Pericardium fibroblast (primary cell): Measurements from ENCODE around the gene RAB11B. TPM values are rescaled to one million over a fixed set of nuclear protein-coding genes. Genes with fewer than 3 reads are reported as not detected.

Experiments used
- total RNA-seq: library from RNA; depleted of rRNA; stranded (reverse); fragments of >200 nt; gene quantifications from 2 replicates; pipeline ENCODE4 v1.2.3, GENCODE V29; 2015

Gene RAB11B
- total RNA-seq = 23.7 and 25.4 TPM in 2 replicates

DNA sequence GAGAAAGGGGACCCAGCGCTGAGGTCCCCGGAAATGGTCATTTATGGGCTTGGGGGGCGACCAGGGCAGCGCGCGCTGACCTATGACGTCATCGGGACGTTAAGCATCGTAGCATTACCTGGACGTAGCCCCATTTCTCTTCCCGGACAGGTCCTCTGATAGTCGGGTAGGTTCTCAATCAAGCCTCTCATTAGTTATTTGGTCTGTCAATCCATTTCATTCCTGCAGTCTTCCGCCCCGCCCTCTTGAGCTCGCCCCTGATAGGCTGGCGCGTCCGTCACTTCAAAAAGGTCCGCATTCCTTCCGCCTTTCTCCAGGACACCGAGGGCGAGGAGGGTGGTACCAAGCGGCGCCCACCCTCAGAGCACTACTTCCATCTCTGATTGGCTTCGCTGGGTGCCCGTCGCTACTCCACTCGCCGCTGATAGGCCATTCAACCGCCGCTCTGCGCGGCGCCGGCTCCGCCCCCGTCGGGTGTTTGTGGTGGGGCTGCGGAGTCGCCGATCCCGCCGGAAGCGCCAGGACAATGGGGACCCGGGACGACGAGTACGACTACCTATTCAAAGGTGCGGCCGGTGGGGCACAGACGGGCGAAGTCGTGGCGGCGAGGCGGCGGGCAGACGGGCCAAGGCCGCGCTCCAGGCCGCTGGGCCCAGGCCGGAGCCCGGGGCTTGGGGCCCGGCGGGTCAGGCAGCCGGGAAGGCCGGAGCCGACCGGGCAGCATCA is at the start of gene RAB11B:
Gene RAB11B (plus strand): TSS at position 470 of the 726 bp plus-strand sequence. CDS start 57 bp downstream, at position 527.

DNA sequence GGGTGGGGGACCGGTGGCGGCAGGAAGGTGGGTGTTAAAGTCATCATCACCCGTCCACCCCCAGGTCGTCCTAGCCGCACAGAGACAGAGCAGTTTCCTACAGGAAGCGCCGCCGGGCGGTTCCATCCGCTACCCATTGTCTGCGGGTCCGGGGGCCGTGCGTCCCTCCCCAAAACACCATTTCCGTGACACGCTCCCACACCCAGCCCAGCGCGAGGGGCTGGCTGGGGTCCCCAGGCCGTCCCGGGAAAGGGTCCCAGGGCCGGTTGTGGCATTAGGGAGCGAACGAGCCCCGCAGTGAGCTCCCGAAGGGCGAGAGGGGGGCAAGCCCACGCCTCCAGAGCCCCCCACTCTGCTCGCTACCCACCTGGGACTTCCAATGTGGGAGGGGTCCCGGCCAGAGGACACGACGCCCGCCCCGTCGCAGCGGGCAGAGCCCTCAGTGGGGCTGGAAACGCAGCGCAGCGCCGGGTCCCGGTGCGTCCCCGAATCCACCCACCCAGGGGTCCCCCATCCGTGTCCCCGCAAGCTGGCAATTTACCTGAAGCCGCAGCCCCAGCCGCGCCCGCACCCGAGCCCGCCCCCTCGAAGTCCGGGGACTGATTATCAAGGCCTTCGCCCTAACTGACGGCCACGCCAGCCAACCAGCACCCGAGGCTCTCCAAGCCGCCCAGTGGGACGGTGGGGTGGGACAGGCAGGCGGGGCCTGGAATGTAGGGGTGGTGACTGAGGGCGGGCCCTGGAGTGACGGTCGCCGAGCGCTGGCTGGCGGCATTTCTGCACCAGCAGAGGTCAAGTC is 47.3 kb upstream of the RAB11B start, which contains the start of gene KANK3:
Gene KANK3 (minus strand): TSS at position 579 of the 799 bp plus-strand sequence. CDS start 5,434 bp downstream, outside the sequence.

GRCh38 chr19:8363803-8364771 is 26.1 kb upstream of the RAB11B start, which contains the start of gene ANGPTL4:
Gene ANGPTL4, plus strand, starts transcription at chr19:8364155. Its CDS starts 167 bp downstream, at chr19:8364322.

DNA sequence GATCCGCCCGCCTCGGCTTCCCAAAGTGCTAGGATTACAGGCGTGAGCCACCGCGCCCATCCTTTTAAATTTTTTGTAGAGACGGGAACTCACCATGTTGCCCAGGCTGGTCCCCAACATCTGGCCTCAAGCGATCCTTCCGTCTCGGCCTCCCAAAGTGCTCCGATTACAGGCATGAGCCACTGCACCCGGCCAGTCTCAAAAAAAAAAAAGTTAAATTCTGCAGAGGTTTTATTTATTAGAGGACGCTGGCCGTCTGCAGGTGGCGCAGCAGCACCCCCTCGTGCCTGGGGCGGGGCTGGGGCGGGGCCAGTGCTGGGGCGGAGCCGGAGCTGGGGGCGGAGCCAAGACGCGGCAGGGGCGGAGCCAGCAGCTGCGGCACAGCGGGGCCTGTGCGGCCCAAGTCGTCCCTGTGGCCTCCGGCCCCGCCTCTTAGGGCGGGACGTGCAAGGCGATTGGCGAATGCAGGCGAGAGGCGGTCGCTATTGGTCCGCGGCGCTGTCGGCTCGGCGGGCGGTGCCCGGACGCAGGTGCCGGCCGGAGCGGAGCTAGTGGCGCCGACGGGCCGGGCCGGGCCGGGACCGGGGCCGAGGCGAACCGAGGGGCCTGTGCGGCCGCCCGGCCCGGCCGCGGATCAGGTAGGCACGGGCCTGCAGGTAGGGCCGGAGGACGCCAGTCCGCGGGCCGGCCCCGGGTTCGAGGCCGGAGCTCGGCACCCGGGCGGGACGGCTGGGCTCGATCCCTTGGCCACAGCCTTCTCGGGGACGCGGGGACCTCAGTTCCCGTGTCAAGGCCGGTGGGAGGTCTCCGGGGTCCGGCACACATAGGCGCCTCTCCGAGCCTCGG is 22.8 kb downstream of the RAB11B start, which contains the start of gene MARCHF2:
Gene MARCHF2 (plus strand): TSS at position 523 of the 846 bp plus-strand sequence. CDS start 8,536 bp downstream, outside the sequence.

DNA sequence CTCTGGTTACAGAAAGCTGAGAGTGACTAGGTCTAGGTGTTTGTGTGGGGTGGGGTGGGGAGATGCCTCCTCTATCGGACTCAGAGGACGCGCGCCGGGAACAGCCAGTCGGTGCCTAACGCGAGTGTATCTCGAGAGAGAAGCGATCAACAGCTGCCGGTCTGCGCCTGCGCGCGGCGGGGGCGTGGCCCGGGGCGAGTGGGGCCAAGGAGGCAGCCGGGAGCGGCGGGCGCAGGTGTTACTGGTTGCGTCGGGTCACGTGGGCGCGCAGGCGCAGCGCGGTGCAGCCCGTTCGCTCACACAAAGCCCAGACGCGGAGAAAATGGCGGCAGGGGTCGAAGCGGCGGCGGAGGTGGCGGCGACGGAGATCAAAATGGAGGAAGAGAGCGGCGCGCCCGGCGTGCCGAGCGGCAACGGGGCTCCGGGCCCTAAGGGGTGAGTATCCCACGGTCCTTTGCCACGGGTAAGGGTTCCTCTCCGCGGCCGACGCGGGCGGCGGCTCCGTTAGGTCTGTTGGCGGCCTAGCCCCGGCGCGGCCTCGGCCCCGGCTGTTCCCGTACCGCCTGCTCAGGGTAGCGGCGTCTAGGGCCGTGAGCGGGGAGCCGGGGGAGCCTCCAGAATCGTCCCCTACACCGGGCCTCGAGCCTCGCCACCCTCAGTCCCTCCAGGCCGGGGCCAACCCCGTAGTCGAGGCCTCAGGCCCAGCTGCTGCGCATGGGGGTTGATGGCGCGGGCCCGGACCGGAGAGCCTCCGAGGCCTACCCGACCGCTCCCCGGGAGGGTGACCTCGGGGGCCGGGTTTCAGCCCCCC is 54.7 kb downstream of the RAB11B start, which contains the start of gene HNRNPM:
Gene HNRNPM (plus strand): TSS at position 299 of the 811 bp plus-strand sequence. CDS start 24 bp downstream, at position 323.

Other genes starting within 250 kb of the RAB11B start
- not detected in 2 replicates for gene FBN3, start 240.8 kb upstream of the RAB11B start, total RNA-seq
- 21.4 and 37.0 TPM in 2 replicates for gene CERS4, start 181.0 kb upstream of the RAB11B start, total RNA-seq
- 57.7 and 58.6 TPM in 2 replicates for gene CD320, start 82.0 kb upstream of the RAB11B start, total RNA-seq
- gene NDUFA7, start 69.0 kb upstream of the RAB11B start, total RNA-seq = 23.7 and 32.2 TPM in 2 replicates
- gene RPS28, start 68.9 kb upstream of the RAB11B start, total RNA-seq = 759 and 791 TPM in 2 replicates
- 0.12 and 0.68 TPM in 2 replicates for gene KANK3, start 47.1 kb upstream of the RAB11B start, total RNA-seq
- 8.4 and 34.0 TPM in 2 replicates for gene ANGPTL4, start 26.2 kb upstream of the RAB11B start, total RNA-seq
- gene MARCHF2, start 22.9 kb downstream of the RAB11B start, total RNA-seq = 37.5 and 60.3 TPM in 2 replicates
- gene HNRNPM, start 54.6 kb downstream of the RAB11B start, total RNA-seq = 53.7 and 56.8 TPM in 2 replicates
- gene PRAM1, start 112.3 kb downstream of the RAB11B start, total RNA-seq = not detected in 2 replicates
- gene ZNF414, start 123.8 kb downstream of the RAB11B start, total RNA-seq = 9.7 and 27.2 TPM in 2 replicates
- gene MYO1F, start 187.1 kb downstream of the RAB11B start, total RNA-seq = 0.51 and 0.70 TPM in 2 replicates
- gene ADAMTS10, start 220.4 kb downstream of the RAB11B start, total RNA-seq = 37.2 and 38.0 TPM in 2 replicates
- not detected in 2 replicates for gene NFILZ, start 240.3 kb downstream of the RAB11B start, total RNA-seq